Endothelial cell (in vitro differentiated cells): ENCODE measurements around the gene FAM136A. TPM values are rescaled to one million over a fixed set of nuclear protein-coding genes. Genes with fewer than 3 reads are reported as not detected.

ENCODE experiments used
- DNase-seq: peaks from one replicate; pipeline ENCODE4 v3.0.0; 2021; ENCODE audit warnings: low spot score
- H3K27ac Mint-ChIP-seq: one replicate; pipeline ENCODE4 v1.8.0; 2021; ENCODE audit warnings: mixed read lengths, inconsistent platforms; ENCODE audit not compliant: unreplicated experiment
- H3K27me3 Mint-ChIP-seq: one replicate; pipeline ENCODE4 v1.8.0; 2021; ENCODE audit warnings: mild to moderate bottlenecking, moderate library complexity, mixed read lengths, inconsistent platforms; ENCODE audit not compliant: unreplicated experiment
- H3K36me3 Mint-ChIP-seq: one replicate; pipeline ENCODE4 v1.8.0; 2021; ENCODE audit warnings: mild to moderate bottlenecking, low read depth, mixed read lengths, inconsistent platforms; ENCODE audit not compliant: unreplicated experiment
- H3K4me1 Mint-ChIP-seq: one replicate; pipeline ENCODE4 v1.8.0; 2021; ENCODE audit warnings: mild to moderate bottlenecking, mixed read lengths, inconsistent platforms; ENCODE audit not compliant: unreplicated experiment
- H3K4me3 Mint-ChIP-seq: one replicate; pipeline ENCODE4 v1.8.0; 2021; ENCODE audit warnings: mild to moderate bottlenecking, mixed read lengths, inconsistent platforms; ENCODE audit not compliant: unreplicated experiment
- H3K9me3 Mint-ChIP-seq: one replicate; pipeline ENCODE4 v1.8.0; 2021; ENCODE audit warnings: mixed read lengths, inconsistent platforms; ENCODE audit not compliant: unreplicated experiment
- CTCF ChIP-seq: fragments of 200-600 bp; sonication (generic); IDR thresholded peaks from one replicate; pipeline ENCODE4 v1.5.0; 2021; ENCODE audit warnings: antibody characterized with exemption; ENCODE audit not compliant: unreplicated experiment
- long read RNA-seq: library from polyadenylated mRNA; unstranded; transcript quantifications from one replicate; pipeline ENCODE4 v2.0.0, GENCODE V29; 2020; ENCODE audit not compliant: unreplicated experiment
- total RNA-seq: library from RNA; stranded (reverse); fragmentation: NEBNext Ultra II Directional; extraction: Animal tissue kit (Norgen Biotek cat#: 25700); gene quantifications from one replicate; pipeline ENCODE4 v1.2.1, GENCODE V29; 2021; ENCODE audit not compliant: unreplicated experiment

FAM136A gene
- 37.9 TPM for total RNA-seq
- long read RNA-seq, transcript FAM136A-201 (3 exons, 1,810 nt): major isoform, 39 of 58 reads
- long read RNA-seq, transcript FAM136A-205 (3 exons, 2,398 nt): minor isoform, 9 of 58 reads
- long read RNA-seq, partial matches to known transcripts: 2 of 58 reads
- long read RNA-seq, other reads (novel, unspliced or antisense): 5 of 58 reads

- no peaks in the 10 kb centered on the region for H3K9me3 Mint-ChIP-seq
- DNase-seq: peak; percentile 98
- peak within 1 kb of the TSS; percentile 94 for H3K4me3 Mint-ChIP-seq
- no peaks in the 10 kb centered on the region for H3K4me1 Mint-ChIP-seq
- H3K27me3 Mint-ChIP-seq: peaks cover 1% of the 10 kb centered on the region
- H3K36me3 Mint-ChIP-seq: peaks cover 2% of the 10 kb centered on the region
- H3K27ac Mint-ChIP-seq: no peak within 1 kb of the TSS
- peak; percentile 99 for TF ChIP-seq CTCF
Observed at GRCh38 chr2:70301344-70302194, at the start of gene FAM136A. Gene FAM136A (minus strand): TSS chr2:70302067. CDS start chr2:70302011, 56 bp downstream.

- Mint-ChIP-seq H3K4me1 (peaks cover 12% of the 10 kb centered on the region), H3K9me3 (no peaks in the 10 kb centered on the region), H3K27me3 (peaks cover 8% of the 10 kb centered on the region), H3K27ac (no peak overlapping the region), H3K4me3 (no peak overlapping the region), H3K36me3 (no peaks in the 10 kb centered on the region)
- no peak for DNase-seq
- no peak for TF ChIP-seq CTCF
Observed at GRCh38 chr2:70349921-70350685, 48.2 kb upstream of the FAM136A start.

- Mint-ChIP-seq H3K27ac (no peak overlapping the region), H3K36me3 (no peaks in the 10 kb centered on the region), H3K9me3 (no peaks in the 10 kb centered on the region), H3K4me1 (peaks cover 7% of the 10 kb centered on the region), H3K4me3 (no peak overlapping the region), H3K27me3 (peaks cover 11% of the 10 kb centered on the region)
- DNase-seq: no peak
- no peak for TF ChIP-seq CTCF
Observed at GRCh38 chr2:70347831-70348230, 46.0 kb upstream of the FAM136A start.

GRCh38 chr2:70344195-70344594 lies 42.3 kb upstream of the FAM136A start:
- Mint-ChIP-seq H3K9me3 (no peaks in the 10 kb centered on the region), H3K4me1 (peaks cover 2% of the 10 kb centered on the region), H3K4me3 (no peak overlapping the region), H3K36me3 (no peaks in the 10 kb centered on the region), H3K27ac (no peak overlapping the region), H3K27me3 (peaks cover 13% of the 10 kb centered on the region)
- TF ChIP-seq CTCF: no peak
- no peak for DNase-seq
